Effector memory CD4-positive, alpha-beta T cell (primary cell): ENCODE results near the gene TNIP2.
A peak's percentile ranks its signal among the peaks of the same experiment; 100 is the strongest.

Source experiments
- DNase-seq, 3 donors: peaks; one replicate each; pipeline ENCODE4 v3.0.0-alpha.2; 2020
- H3K27ac ChIP-seq: 2 replicates; pipeline ENCODE4 v1.7.0; 2013; ENCODE audit warnings: mild to moderate bottlenecking, low read length, moderate library complexity; ENCODE audit not compliant: insufficient read depth, poor library complexity, severe bottlenecking
- H3K27me3 ChIP-seq: replicated peaks from 2 replicates; pipeline ENCODE4 v1.7.0; 2013; ENCODE audit warnings: mild to moderate bottlenecking, low read length; ENCODE audit not compliant: insufficient read depth, control insufficient read depth, poor library complexity, severe bottlenecking
- H3K36me3 ChIP-seq: 2 replicates; pipeline ENCODE4 v1.7.0; 2013; ENCODE audit warnings: mild to moderate bottlenecking, low read length, moderate library complexity; ENCODE audit not compliant: control insufficient read depth, insufficient read depth
- H3K4me1 ChIP-seq: 2 replicates; pipeline ENCODE4 v1.7.0; 2013; ENCODE audit warnings: low read length, mild to moderate bottlenecking; ENCODE audit not compliant: control insufficient read depth, insufficient read depth, poor library complexity, severe bottlenecking
- H3K4me3 ChIP-seq: 2 replicates; pipeline ENCODE4 v1.7.0; 2013; ENCODE audit warnings: low read length, low read depth, mild to moderate bottlenecking; ENCODE audit not compliant: insufficient read depth, poor library complexity, severe bottlenecking
- H3K9me3 ChIP-seq: 2 replicates; pipeline ENCODE4 v1.7.0; 2013; ENCODE audit warnings: mild to moderate bottlenecking, low read length, moderate library complexity; ENCODE audit not compliant: control insufficient read depth

TNIP2 gene

GRCh38 chr4:2716236-2716635, 39.9 kb downstream of the TNIP2 start:
- H3K27ac ChIP-seq, result no peak overlapping the region
- no peaks in the 10 kb centered on the region for H3K9me3 ChIP-seq
- H3K4me1 ChIP-seq, result peaks cover 13% of the 10 kb centered on the region
- H3K36me3 ChIP-seq, result peaks cover 39% of the 10 kb centered on the region
- no peak overlapping the region for H3K4me3 ChIP-seq
- DNase-seq, result no peak
- H3K27me3 ChIP-seq, result no peaks in the 10 kb centered on the region

- DNase-seq, result no peak
- peaks cover 35% of the 10 kb centered on the region for H3K36me3 ChIP-seq
- H3K27me3 ChIP-seq, result no peaks in the 10 kb centered on the region
- H3K9me3 ChIP-seq, result no peaks in the 10 kb centered on the region
- H3K4me3 ChIP-seq, result no peak overlapping the region
- H3K4me1 ChIP-seq, result peaks cover 13% of the 10 kb centered on the region
- H3K27ac ChIP-seq, result no peak overlapping the region
Measured at GRCh38 chr4:2715426-2715825, 40.7 kb downstream of the TNIP2 start.

- H3K27ac ChIP-seq, result no peak overlapping the region
Measured at GRCh38 chr4:2714918-2715317, 41.2 kb downstream of the TNIP2 start.

GRCh38 chr4:2714061-2714770, 41.9 kb downstream of the TNIP2 start:
- Histone ChIP-seq H3K4me1 (peaks cover 13% of the 10 kb centered on the region), H3K36me3 (peaks cover 28% of the 10 kb centered on the region), H3K27ac (no peak overlapping the region), H3K4me3 (no peak overlapping the region), H3K27me3 (no peaks in the 10 kb centered on the region), H3K9me3 (no peaks in the 10 kb centered on the region)
- DNase-seq, result peak in 1 of 3 donors; percentile 23

More at GRCh38 chr4:2714918-2715317, 41.2 kb downstream of the TNIP2 start:
- DNase-seq, result no peak
- H3K9me3 ChIP-seq, result no peaks in the 10 kb centered on the region
- no peak overlapping the region for H3K4me3 ChIP-seq
- no peaks in the 10 kb centered on the region for H3K27me3 ChIP-seq
- peaks cover 13% of the 10 kb centered on the region for H3K4me1 ChIP-seq
- peaks cover 30% of the 10 kb centered on the region for H3K36me3 ChIP-seq

GRCh38 chr4:2713337-2713736, 42.8 kb downstream of the TNIP2 start:
- H3K36me3 ChIP-seq, result peaks cover 23% of the 10 kb centered on the region
- H3K4me3 ChIP-seq, result no peak overlapping the region
- DNase-seq, result no peak
- H3K27me3 ChIP-seq, result no peaks in the 10 kb centered on the region
- no peaks in the 10 kb centered on the region for H3K9me3 ChIP-seq
- no peak overlapping the region for H3K27ac ChIP-seq
- H3K4me1 ChIP-seq, result peaks cover 13% of the 10 kb centered on the region

DNA sequence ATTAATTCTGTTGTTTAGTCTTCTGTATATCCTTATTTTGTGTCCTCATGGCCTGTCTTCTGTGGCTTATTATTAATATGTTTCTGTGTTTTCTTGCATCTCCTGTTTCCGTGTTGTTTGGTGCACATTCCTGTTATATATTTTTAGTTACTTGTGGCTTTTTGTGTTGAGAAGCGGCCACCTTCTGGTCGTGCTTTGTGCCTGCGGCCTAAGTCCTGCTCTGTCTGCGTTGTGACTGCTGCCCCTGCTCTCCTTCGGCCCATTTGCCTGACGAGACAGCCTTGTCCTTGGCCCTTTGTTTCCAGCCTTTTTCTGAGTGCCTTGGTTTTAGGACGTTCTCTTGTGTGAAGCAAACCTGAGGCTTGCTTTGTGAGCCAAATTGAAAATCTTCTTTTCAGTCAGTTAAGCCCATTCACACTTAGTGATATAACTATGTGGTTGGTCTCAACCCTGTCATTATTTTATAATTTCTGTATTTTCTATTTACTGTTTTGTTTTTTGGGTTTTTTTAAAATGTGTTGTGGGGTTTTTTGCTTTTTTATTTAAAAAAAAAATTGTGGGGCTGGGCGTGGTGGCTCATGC, 43.8 kb downstream of the TNIP2 start:
- no peak overlapping the region for H3K27ac ChIP-seq
- no peaks in the 10 kb centered on the region for H3K27me3 ChIP-seq
- no peak overlapping the region for H3K4me3 ChIP-seq
- peaks cover 19% of the 10 kb centered on the region for H3K36me3 ChIP-seq
- DNase-seq, result no peak
- no peaks in the 10 kb centered on the region for H3K9me3 ChIP-seq
- H3K4me1 ChIP-seq, result peaks cover 13% of the 10 kb centered on the region

DNA sequence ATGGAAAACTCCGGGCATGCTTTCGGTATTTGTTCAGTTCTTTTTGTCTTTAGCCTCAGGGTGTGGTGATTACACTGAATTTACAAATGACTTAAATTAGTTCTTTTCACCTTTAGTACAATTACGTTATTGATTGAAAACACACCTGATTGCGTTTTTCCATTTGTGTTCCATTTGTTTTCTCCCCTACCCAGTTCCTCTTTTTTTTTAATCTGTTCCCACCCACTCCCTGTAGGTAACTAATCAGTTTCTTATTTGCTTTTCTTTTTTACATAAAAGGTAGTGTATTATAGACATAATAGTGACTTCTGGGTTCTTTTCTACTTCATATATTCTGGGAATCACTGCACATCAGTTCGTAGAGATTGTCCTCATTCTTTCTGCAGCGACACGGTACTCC, 53.4 kb downstream of the TNIP2 start:
- Histone ChIP-seq H3K4me3 (no peak overlapping the region), H3K36me3 (peaks cover 51% of the 10 kb centered on the region), H3K9me3 (no peaks in the 10 kb centered on the region), H3K27me3 (no peaks in the 10 kb centered on the region), H3K4me1 (no peaks in the 10 kb centered on the region), H3K27ac (no peak overlapping the region)
- no peak for DNase-seq

DNA sequence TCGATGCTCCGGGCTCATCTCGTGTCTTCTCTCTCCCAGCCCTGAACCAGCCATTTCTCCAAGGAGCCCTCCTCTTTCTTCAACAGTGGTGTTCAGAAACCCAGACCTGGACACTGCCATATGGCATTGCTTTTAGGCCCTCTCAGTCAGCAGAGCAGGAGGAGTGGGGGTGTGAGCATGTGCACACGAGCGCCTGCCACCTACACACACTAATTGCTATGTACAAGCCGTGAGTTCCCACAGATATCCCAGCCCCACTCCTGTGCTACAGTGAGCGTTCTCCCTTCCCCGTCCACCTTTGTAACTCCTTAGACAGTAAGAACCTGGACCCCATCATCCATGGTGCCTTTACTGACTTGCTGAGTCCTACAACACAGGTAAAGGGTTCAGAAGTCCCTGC, 53.8 kb downstream of the TNIP2 start:
- no peak overlapping the region for H3K27ac ChIP-seq
- H3K9me3 ChIP-seq, result no peaks in the 10 kb centered on the region
- H3K27me3 ChIP-seq, result no peaks in the 10 kb centered on the region
- DNase-seq, result no peak
- no peaks in the 10 kb centered on the region for H3K4me1 ChIP-seq
- H3K36me3 ChIP-seq, result peaks cover 55% of the 10 kb centered on the region
- H3K4me3 ChIP-seq, result no peak overlapping the region

GRCh38 chr4:2700031-2700430, 56.1 kb downstream of the TNIP2 start:
- DNase-seq, result no peak
- Histone ChIP-seq H3K9me3 (no peaks in the 10 kb centered on the region), H3K4me3 (no peak overlapping the region), H3K27me3 (no peaks in the 10 kb centered on the region), H3K4me1 (no peaks in the 10 kb centered on the region), H3K36me3 (peaks cover 74% of the 10 kb centered on the region), H3K27ac (no peak overlapping the region)

- no peaks in the 10 kb centered on the region for H3K27me3 ChIP-seq
- H3K27ac ChIP-seq, result no peak overlapping the region
- no peaks in the 10 kb centered on the region for H3K4me1 ChIP-seq
- no peak for DNase-seq
- peaks cover 79% of the 10 kb centered on the region for H3K36me3 ChIP-seq
- H3K9me3 ChIP-seq, result no peaks in the 10 kb centered on the region
- no peak overlapping the region for H3K4me3 ChIP-seq
Measured at GRCh38 chr4:2699534-2699933, 56.6 kb downstream of the TNIP2 start.
